Upper lobe of left lung (tissue), 6 donors: ENCODE data around the gene PSMB9. TPM values are rescaled to one million over a fixed set of nuclear protein-coding genes. Genes with fewer than 3 reads are reported as not detected.

Experiments
- ATAC-seq, 2 donors: fragments of 200-7000 bp; cut with Tn5 transposase; one replicate each; pipeline ENCODE4 v1.9.1; 2022; ENCODE audit warnings: mild to moderate bottlenecking in 2 of 2, moderate library complexity in 2 of 2; ENCODE audit not compliant: low FRiP score in 2 of 2
- DNase-seq, 2 donors: peaks; one replicate each; pipeline ENCODE4 v3.0.0-alpha.2; 2019 to 2020
- H3K27ac ChIP-seq, 4 donors: fragments of 200-600 bp; sonication (generic); one replicate each; pipeline ENCODE4 v1.5.1; 2016 to 2019
- H3K27me3 ChIP-seq, 4 donors: fragments of 200-600 bp; sonication (generic); one replicate each; pipeline ENCODE4 v1.5.1; 2017 to 2019
- H3K36me3 ChIP-seq, 4 donors: fragments of 200-600 bp; sonication (generic); one replicate each; pipeline ENCODE4 v1.5.1; 2016 to 2019
- H3K4me1 ChIP-seq, 4 donors: fragments of 200-600 bp; sonication (generic); one replicate each; pipeline ENCODE4 v1.5.1; 2018 to 2019
- H3K4me3 ChIP-seq, 4 donors: fragments of 200-600 bp; sonication (generic); one replicate each; pipeline ENCODE4 v1.5.1; 2017 to 2019; ENCODE audit warnings: mild to moderate bottlenecking in 2 of 4, moderate library complexity in 1 of 4
- H3K9me3 ChIP-seq, 4 donors: fragments of 200-600 bp; sonication (generic); one replicate each; pipeline ENCODE4 v1.5.1; 2018 to 2019
- CTCF ChIP-seq, 6 experiments: fragments of 450-650 bp in 4 of 6; fragments of 200-600 bp in 2 of 6; sonication (generic) in 2 of 6; IDR thresholded peaks; one replicate each; pipeline ENCODE4 v1.5.1; 2016 to 2019; ENCODE audit warnings: antibody characterized with exemption in 6 of 6
- EP300 ChIP-seq, 4 donors: sonication (generic); formaldehyde crosslinking; IDR thresholded peaks; one replicate each; pipeline ENCODE4 v1.5.1; 2017; ENCODE audit warnings: antibody characterized with exemption in 4 of 4, control low read depth in 2 of 4
- POLR2A ChIP-seq, 4 donors: fragments of 450-650 bp; IDR thresholded peaks; one replicate each; pipeline ENCODE4 v1.5.1; 2016 to 2017; ENCODE audit warnings: antibody characterized with exemption in 4 of 4, mild to moderate bottlenecking in 2 of 4
- POLR2AphosphoS5 ChIP-seq, 2 donors: sonication (generic); formaldehyde crosslinking; IDR thresholded peaks; one replicate each; pipeline ENCODE4 v1.5.1; 2017; ENCODE audit warnings: antibody characterized with exemption in 2 of 2
- WGBS, 2 donors: methylation state at CpG; one replicate each; pipeline ENCODE4 v1.1.5; 2017 to 2018; 5-methylcytosine and 5-hydroxymethylcytosine counted together
- total RNA-seq, 6 donors: library from RNA; depleted of rRNA in 4 of 6; stranded (reverse); fragments of >200 nt in 4 of 6; gene quantifications; one replicate each; pipeline versions ENCODE4 v1.1.0 to v1.2.1, GENCODE V29; 2016 to 2021
- donor health status: DM: no; HTN: no; CAD: no; lungs with moderate emphysema.
- donor health status: DM: no; HTN: yes; CAD: no; lungs with severe emphysema.

The PSMB9 gene
- total RNA-seq, 6 donors from 2014 or later: 34.4 to 85.9 (median 45.5) TPM

GRCh38 chr6:32852018-32852843 is 1.8 kb upstream of the PSMB9 start:
- no peaks in the 10 kb centered on the region for H3K9me3 ChIP-seq
- peak in 1 of 2 donors; percentile 19 for ATAC-seq
- peaks cover 25 to 59% (median 36%) of the 10 kb centered on the region in 4 donors for H3K36me3 ChIP-seq
- TF ChIP-seq EP300 (IDR thresholded peaks at IDR 0.05): no peak
- TF ChIP-seq POLR2AphosphoS5 (IDR thresholded peaks at IDR 0.05): peak in 1 of 2 donors; percentile 21
- 38 to 46% methylated on average over 20 to 23 of the region's 23 CpGs for WGBS, 2 donors
- peak overlapping the region; percentile 62 to 90 (median 74) for H3K4me3 ChIP-seq
- H3K4me1 ChIP-seq: peaks cover 31 to 65% (median 49%) of the 10 kb centered on the region in 4 donors
- peak overlapping the region; percentile 98 for H3K27ac ChIP-seq
- no peaks in the 10 kb centered on the region for H3K27me3 ChIP-seq
- peak in 1 of 2 donors; percentile 62 for DNase-seq

GRCh38 chr6:32852844-32853540 is 1.0 kb upstream of the PSMB9 start:
- Histone ChIP-seq H3K27me3 (no peaks in the 10 kb centered on the region), H3K9me3 (no peaks in the 10 kb centered on the region), H3K4me3 (peak overlapping the region; percentile 62 to 90 (median 74)), H3K4me1 (peaks cover 25 to 58% (median 48%) of the 10 kb centered on the region in 4 donors), H3K27ac (peak overlapping the region; percentile 98), H3K36me3 (peaks cover 19 to 59% (median 30%) of the 10 kb centered on the region in 4 donors)
- WGBS, 2 donors: 1 to 2% methylated on average over 11 to 39 of the region's 41 CpGs
- DNase-seq: peak; percentile 65 to 88
- peak in 1 of 6 experiments; percentile 38 for TF ChIP-seq CTCF (IDR thresholded peaks at IDR 0.05)
- no peak for TF ChIP-seq EP300 (IDR thresholded peaks at IDR 0.05)
- peak in 1 of 2 donors; percentile 30 for TF ChIP-seq POLR2AphosphoS5 (IDR thresholded peaks at IDR 0.05)
- TF ChIP-seq POLR2A (IDR thresholded peaks at IDR 0.05): peak in 1 of 4 donors; percentile 40
- peak; percentile 48 to 49 for ATAC-seq

- H3K36me3 ChIP-seq: peaks cover 17 to 59% (median 31%) of the 10 kb centered on the region in 4 donors
- DNase-seq (peak in 1 of 2 donors; percentile 65), ATAC-seq (peak; percentile 15 to 56)
- TF ChIP-seq POLR2AphosphoS5 (IDR thresholded peaks at IDR 0.05) (no peak), CTCF (IDR thresholded peaks at IDR 0.05) (no peak), POLR2A (IDR thresholded peaks at IDR 0.05) (no peak), EP300 (IDR thresholded peaks at IDR 0.05) (no peak)
- no peaks in the 10 kb centered on the region for H3K9me3 ChIP-seq
- WGBS, 2 donors: 12 to 16% methylated on average over 18 to 20 of the region's 24 CpGs
- peaks cover 22 to 46% (median 39%) of the 10 kb centered on the region in 4 donors for H3K4me1 ChIP-seq
- peak overlapping the region; percentile 62 to 90 (median 74) for H3K4me3 ChIP-seq
- H3K27me3 ChIP-seq: no peaks in the 10 kb centered on the region
- H3K27ac ChIP-seq: peak overlapping the region; percentile 98
Measured at GRCh38 chr6:32854376-32855178, 585 bp downstream of the PSMB9 start.

- Histone ChIP-seq H3K27me3 (no peaks in the 10 kb centered on the region), H3K36me3 (peaks cover 7 to 54% (median 24%) of the 10 kb centered on the region in 4 donors), H3K9me3 (no peaks in the 10 kb centered on the region), H3K27ac (peak overlapping the region; percentile 98), H3K4me1 (peaks cover 22 to 37% (median 34%) of the 10 kb centered on the region in 4 donors), H3K4me3 (peak overlapping the region in 2 of 4 donors; percentile 80 to 90)
- ATAC-seq: no peak
- DNase-seq: no peak
- 71 to 74% methylated on average over 8 of the region's 8 CpGs for WGBS, 2 donors
- TF ChIP-seq CTCF (IDR thresholded peaks at IDR 0.05) (peak in 1 of 6 experiments; percentile 8), POLR2AphosphoS5 (IDR thresholded peaks at IDR 0.05) (no peak), POLR2A (IDR thresholded peaks at IDR 0.05) (no peak)
Measured at GRCh38 chr6:32855467-32856174, 1.6 kb downstream of the PSMB9 start.
